A549 (cell line): ENCODE results near the gene TAF3.

Experiments used
- CTCF ChIP-seq: fragments of >200 bp; sonication (Bioruptor Twin); formaldehyde crosslinking; IDR thresholded peaks from 3 replicates; pipeline ENCODE4 v1.5.1; 2016
- MAZ ChIP-seq: fragments of 150-350 bp; IDR thresholded peaks from 2 replicates; pipeline ENCODE4 v1.6.1; 2014; ENCODE audit warnings: antibody characterized with exemption, low read depth, low read length, borderline replicate concordance
- POLR2A ChIP-seq: IDR thresholded peaks from 2 replicates; pipeline ENCODE4 v1.6.1; 2012; ENCODE audit warnings: mild to moderate bottlenecking, low read length
- TP53 ChIP-seq: fragments of 250-450 bp; sonication (Bioruptor Pico); IDR thresholded peaks from 2 replicates; pipeline ENCODE4 v1.5.0; 2021; ENCODE audit warnings: mild to moderate bottlenecking, moderate library complexity

DNA sequence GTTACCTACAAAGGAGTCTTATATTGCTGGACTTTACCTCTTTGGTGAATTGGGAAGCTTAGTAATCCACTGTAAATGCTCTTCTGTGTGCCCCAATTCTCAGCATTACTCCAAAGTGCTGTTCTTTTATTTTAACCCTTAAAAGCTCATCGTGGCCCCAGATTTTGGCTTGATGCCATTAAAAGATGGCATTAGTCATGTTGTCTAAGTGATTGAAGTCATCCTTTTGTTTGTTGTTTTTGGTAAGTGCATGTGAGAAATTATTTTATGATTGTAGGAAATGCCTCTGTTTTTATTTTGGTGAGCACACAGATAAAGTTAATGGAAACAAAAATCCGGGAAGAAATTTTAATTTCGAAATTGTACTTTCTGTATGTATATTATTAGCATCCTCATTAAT, 153.6 kb downstream of the TAF3 start:
- TF ChIP-seq CTCF (no peak), MAZ (no peak), TP53 (CRISPR knock-in tag) (no peak), POLR2A (no peak)
